Measurements from ENCODE around the gene IPO13.

The IPO13 gene

DNA sequence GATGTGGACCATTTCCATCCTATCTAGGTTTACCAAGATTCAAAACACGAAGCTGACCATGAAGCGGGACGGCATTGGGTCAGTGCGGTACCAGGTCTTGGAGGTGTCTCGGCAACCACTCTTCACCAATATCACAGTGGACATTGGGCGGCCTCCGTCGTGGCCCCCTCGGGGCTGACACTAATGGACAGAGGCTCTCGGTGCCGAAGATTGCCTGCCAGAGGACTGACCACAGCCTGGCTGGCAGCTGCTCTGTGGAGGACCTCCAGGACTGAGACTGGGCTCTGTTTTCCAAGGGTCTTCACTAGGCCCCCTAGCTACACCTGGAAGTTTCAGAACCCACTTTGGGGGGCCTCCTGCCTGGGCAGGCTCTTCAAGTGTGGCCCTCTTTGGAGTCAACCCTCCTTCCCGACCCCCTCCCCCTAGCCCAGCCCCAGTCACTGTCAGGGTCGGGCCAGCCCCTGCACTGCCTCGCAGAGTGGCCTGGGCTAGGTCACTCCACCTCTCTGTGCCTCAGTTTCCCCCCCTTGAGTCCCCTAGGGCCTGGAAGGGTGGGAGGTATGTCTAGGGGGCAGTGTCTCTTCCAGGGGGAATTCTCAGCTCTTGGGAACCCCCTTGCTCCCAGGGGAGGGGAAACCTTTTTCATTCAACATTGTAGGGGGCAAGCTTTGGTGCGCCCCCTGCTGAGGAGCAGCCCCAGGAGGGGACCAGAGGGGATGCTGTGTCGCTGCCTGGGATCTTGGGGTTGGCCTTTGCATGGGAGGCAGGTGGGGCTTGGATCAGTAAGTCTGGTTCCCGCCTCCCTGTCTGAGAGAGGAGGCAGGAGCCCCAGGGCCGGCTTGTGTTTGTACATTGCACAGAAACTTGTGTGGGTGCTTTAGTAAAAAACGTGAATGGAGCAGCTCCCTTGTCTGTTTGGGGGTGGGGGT, 43.8 kb downstream of the IPO13 start:
- Mint-ChIP-seq H3K9me3 (no peaks in the 10 kb centered on the region), H3K36me3 (ENCODE audit: low read depth) (peaks cover 6% of the 10 kb centered on the region), H3K4me1 (peaks cover 43% of the 10 kb centered on the region), H3K27me3 (ENCODE audit: low read depth, poor library complexity) (peaks cover 10% of the 10 kb centered on the region), H3K27ac (no peak overlapping the region), H3K4me3 (peak overlapping the region; percentile 87)
- DNase-seq, result no peak
- no peak for TF ChIP-seq CTCF (IDR thresholded peaks at IDR 0.05)

DNA sequence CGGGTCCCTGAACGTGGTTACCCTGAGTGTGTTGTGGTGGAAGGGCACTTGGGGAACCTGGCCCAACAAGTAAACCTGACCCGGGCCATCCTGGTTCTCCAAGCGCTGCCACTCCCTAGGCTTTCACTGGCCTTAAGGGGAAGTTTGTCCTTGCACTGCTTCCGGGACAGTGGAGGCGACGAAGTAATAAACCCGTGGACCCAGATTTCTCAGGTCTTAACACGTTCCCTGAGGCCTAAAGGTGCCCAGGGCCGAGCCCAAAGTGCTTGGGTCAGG, 44.4 kb downstream of the IPO13 start:
- no peaks in the 10 kb centered on the region for H3K36me3 Mint-ChIP-seq (ENCODE audit: low read depth)
- peaks cover 38% of the 10 kb centered on the region for H3K4me1 Mint-ChIP-seq
- no peak for DNase-seq
- peak overlapping the region; percentile 87 for H3K4me3 Mint-ChIP-seq
- H3K27me3 Mint-ChIP-seq (ENCODE audit: low read depth, poor library complexity), result peaks cover 10% of the 10 kb centered on the region
- no peak overlapping the region for H3K27ac Mint-ChIP-seq
- TF ChIP-seq CTCF (IDR thresholded peaks at IDR 0.05), result no peak
- H3K9me3 Mint-ChIP-seq, result no peaks in the 10 kb centered on the region

- Mint-ChIP-seq H3K9me3 (no peaks in the 10 kb centered on the region), H3K4me3 (peak within 1 kb of the TSS; percentile 87), H3K4me1 (peaks cover 38% of the 10 kb centered on the region), H3K36me3 (ENCODE audit: low read depth) (no peaks in the 10 kb centered on the region), H3K27me3 (ENCODE audit: low read depth, poor library complexity) (peaks cover 10% of the 10 kb centered on the region), H3K27ac (peak within 1 kb of the TSS; percentile 83)
- DNase-seq, result peak; percentile 83
- no peak for TF ChIP-seq CTCF (IDR thresholded peaks at IDR 0.05)
Observed at GRCh38 chr1:43991476-43992231, 44.9 kb downstream of the IPO13 start, which contains the start of gene CCDC24. Gene CCDC24, plus strand, starts transcription at chr1:43991599. Its CDS starts 280 bp downstream, at chr1:43991879.

DNA sequence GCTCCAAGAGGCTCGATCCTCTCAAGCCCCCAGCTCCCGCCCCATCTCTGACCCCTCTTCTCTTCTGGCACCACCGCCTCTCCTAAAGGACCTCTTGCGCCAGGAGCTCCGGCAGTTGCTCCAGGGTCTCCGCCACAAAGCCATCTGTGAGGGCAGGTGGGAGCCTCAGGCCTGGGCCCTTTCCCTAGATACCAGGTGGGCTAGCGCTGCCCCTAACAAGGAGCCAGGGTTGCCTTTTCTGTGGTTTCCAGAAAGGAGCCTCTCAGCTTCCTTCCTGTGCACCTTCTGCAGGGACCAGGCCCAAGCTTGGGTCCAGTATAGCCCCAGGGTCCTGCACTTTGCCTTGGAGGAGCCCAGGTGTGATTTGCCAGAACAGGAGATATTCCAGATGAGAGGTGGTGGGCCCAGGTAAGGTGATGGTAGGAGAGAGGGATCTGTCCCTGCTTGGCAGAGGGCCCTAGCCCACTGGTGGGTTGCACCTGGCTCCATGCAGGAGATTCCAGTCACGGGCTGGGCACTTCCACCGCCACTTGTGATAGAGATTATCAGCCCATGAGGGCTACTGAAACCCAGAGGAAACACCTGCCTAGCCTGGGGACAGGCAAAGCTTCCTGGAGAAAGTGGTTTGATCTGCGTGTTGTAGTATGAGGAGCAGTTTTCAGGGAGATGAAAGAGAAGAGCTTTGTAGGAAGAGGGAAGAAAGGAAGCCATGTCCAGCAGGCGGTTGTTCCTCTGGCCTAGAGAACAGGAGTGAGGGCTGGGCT, 45.7 kb downstream of the IPO13 start:
- H3K4me1 Mint-ChIP-seq, result peaks cover 36% of the 10 kb centered on the region
- H3K9me3 Mint-ChIP-seq, result no peaks in the 10 kb centered on the region
- no peak overlapping the region for H3K27ac Mint-ChIP-seq
- no peaks in the 10 kb centered on the region for H3K36me3 Mint-ChIP-seq (ENCODE audit: low read depth)
- peaks cover 10% of the 10 kb centered on the region for H3K27me3 Mint-ChIP-seq (ENCODE audit: low read depth, poor library complexity)
- DNase-seq, result no peak
- TF ChIP-seq CTCF (IDR thresholded peaks at IDR 0.05), result no peak
- peak overlapping the region; percentile 87 for H3K4me3 Mint-ChIP-seq

DNA sequence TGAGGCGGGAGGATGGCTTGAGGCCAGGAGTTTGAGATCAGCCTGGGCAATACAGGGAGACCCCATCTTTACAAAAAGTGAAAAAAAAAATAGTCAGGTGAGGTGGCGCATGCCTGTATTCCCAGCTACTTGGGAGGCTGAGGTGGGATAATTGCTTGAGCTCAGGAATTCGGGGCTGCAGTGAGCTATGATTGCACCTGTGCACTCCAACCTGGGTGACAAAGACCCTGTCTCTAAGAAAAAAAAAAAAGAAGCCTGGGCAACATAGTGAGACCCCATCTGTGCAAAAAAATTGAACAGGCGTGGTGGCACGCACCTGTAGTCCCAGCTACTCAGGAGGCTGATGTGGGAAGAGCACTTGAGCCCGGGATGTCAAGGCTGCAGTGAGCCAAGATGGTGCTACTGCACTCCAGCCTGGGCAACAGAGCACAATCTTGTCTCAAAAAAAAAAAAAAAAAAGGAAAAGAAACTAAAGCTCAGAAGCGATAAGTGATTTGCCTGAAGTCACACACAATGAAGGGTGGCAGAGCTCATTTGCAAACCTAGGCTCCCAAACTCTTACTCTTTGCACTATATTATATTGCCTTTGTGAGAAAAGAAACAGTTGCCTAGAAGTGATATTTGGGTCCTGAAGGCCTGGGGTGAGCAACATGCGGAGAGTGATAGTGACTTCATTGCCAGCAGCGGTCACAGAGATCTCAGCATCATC, 46.6 kb downstream of the IPO13 start:
- Mint-ChIP-seq H3K27ac (no peak overlapping the region), H3K4me3 (no peak overlapping the region), H3K4me1 (peaks cover 41% of the 10 kb centered on the region), H3K9me3 (no peaks in the 10 kb centered on the region), H3K27me3 (ENCODE audit: low read depth, poor library complexity) (peaks cover 10% of the 10 kb centered on the region), H3K36me3 (ENCODE audit: low read depth) (no peaks in the 10 kb centered on the region)
- DNase-seq, result no peak
- no peak for TF ChIP-seq CTCF (IDR thresholded peaks at IDR 0.05)
